HepG2 (cell line): Measurements from ENCODE around the gene ASB16. TPM values are rescaled to one million over a fixed set of nuclear protein-coding genes. Genes with fewer than 3 reads are reported as not detected.

ENCODE experiments used
- BRCA1 ChIP-seq: sonication (generic); formaldehyde crosslinking; IDR thresholded peaks from 2 replicates; pipeline ENCODE4 v1.4.0; 2020; ENCODE audit warnings: missing genetic modification reagents
- BRF2 ChIP-seq: sonication (generic); formaldehyde crosslinking; IDR thresholded peaks from 2 replicates; pipeline ENCODE4 v1.8.1; 2022; ENCODE audit warnings: mild to moderate bottlenecking, missing genetic modification reagents
- CCAR2 ChIP-seq: fragments of 200-400 bp; formaldehyde crosslinking; optimal IDR thresholded peaks from 2 replicates; pipeline ENCODE3; 2018; ENCODE audit warnings: low read depth, mild to moderate bottlenecking, low read length, moderate library complexity
- FOSL1 ChIP-seq: sonication (generic); formaldehyde crosslinking; IDR thresholded peaks from 2 replicates; pipeline ENCODE4 v1.9.0; 2021; ENCODE audit warnings: missing genetic modification reagents, borderline replicate concordance
- HDAC1 ChIP-seq: sonication (generic); formaldehyde crosslinking; IDR thresholded peaks from 2 replicates; pipeline ENCODE4 v1.5.1; 2020; ENCODE audit warnings: mild to moderate bottlenecking, missing genetic modification reagents
- HIVEP1 ChIP-seq: sonication (generic); formaldehyde crosslinking; IDR thresholded peaks from 2 replicates; pipeline ENCODE4 v1.4.0; 2020; ENCODE audit warnings: mild to moderate bottlenecking, missing genetic modification reagents
- JUNB ChIP-seq: sonication (generic); formaldehyde crosslinking; IDR thresholded peaks from 2 replicates; pipeline ENCODE4 v1.8.0; 2022; ENCODE audit warnings: missing genetic modification reagents, mild to moderate bottlenecking, borderline replicate concordance
- KMT2B ChIP-seq: IDR thresholded peaks from 2 replicates; pipeline ENCODE4 v1.6.1; 2016; ENCODE audit warnings: missing genetic modification reagents, missing compliant biosample characterization
- MEIS2 ChIP-seq: sonication (generic); formaldehyde crosslinking; IDR thresholded peaks from 2 replicates; pipeline ENCODE4 v1.9.0; 2021; ENCODE audit warnings: mild to moderate bottlenecking, missing genetic modification reagents
- NFKB2 ChIP-seq: sonication (generic); formaldehyde crosslinking; IDR thresholded peaks from 2 replicates; pipeline ENCODE4 v1.4.0; 2020; ENCODE audit warnings: missing genetic modification reagents, borderline replicate concordance
- NR2F6 ChIP-seq, 2 experiments: IDR thresholded peaks; 2 replicates each; pipeline ENCODE4 v1.6.1; 2016; ENCODE audit warnings: antibody characterized with exemption in 1 of 2, mild to moderate bottlenecking in 1 of 2
- PREB ChIP-seq: sonication (generic); formaldehyde crosslinking; IDR thresholded peaks from 2 replicates; pipeline ENCODE4 v1.4.0; 2020; ENCODE audit warnings: missing genetic modification reagents
- SMAD9 ChIP-seq: sonication (generic); formaldehyde crosslinking; IDR thresholded peaks from 2 replicates; pipeline ENCODE4 v1.5.1; 2020; ENCODE audit warnings: mild to moderate bottlenecking, missing genetic modification reagents
- TARDBP ChIP-seq: sonication (generic); formaldehyde crosslinking; IDR thresholded peaks from 2 replicates; pipeline ENCODE4 v1.8.0; 2022; ENCODE audit warnings: mild to moderate bottlenecking, missing genetic modification reagents
- ZMYM3 ChIP-seq: sonication (generic); formaldehyde crosslinking; IDR thresholded peaks from 2 replicates; pipeline ENCODE4 v1.5.1; 2020; ENCODE audit warnings: mild to moderate bottlenecking, missing genetic modification reagents
- ZNF224 ChIP-seq: sonication (generic); formaldehyde crosslinking; IDR thresholded peaks from 2 replicates; pipeline ENCODE4 v1.5.0; 2020; ENCODE audit warnings: mild to moderate bottlenecking, missing genetic modification reagents
- ZNF274 ChIP-seq: sonication (generic); formaldehyde crosslinking; IDR thresholded peaks from 2 replicates; pipeline ENCODE4 v1.5.1; 2020; ENCODE audit warnings: mild to moderate bottlenecking, missing genetic modification reagents
- ZNF354B ChIP-seq: sonication (generic); formaldehyde crosslinking; IDR thresholded peaks from 2 replicates; pipeline ENCODE4 v1.8.0; 2022; ENCODE audit warnings: mild to moderate bottlenecking, missing genetic modification reagents
- ZNF44 ChIP-seq: sonication (generic); formaldehyde crosslinking; IDR thresholded peaks from 2 replicates; pipeline ENCODE4 v1.5.1; 2020; ENCODE audit warnings: mild to moderate bottlenecking, missing genetic modification reagents
- ZNF451 ChIP-seq: sonication (generic); formaldehyde crosslinking; IDR thresholded peaks from 2 replicates; pipeline ENCODE4 v1.5.0; 2020; ENCODE audit warnings: mild to moderate bottlenecking, missing genetic modification reagents
- ZNF552 ChIP-seq: sonication (generic); formaldehyde crosslinking; IDR thresholded peaks from 2 replicates; pipeline ENCODE4 v1.9.0; 2022; ENCODE audit warnings: missing genetic modification reagents, mild to moderate bottlenecking, borderline replicate concordance
- ZNF652 ChIP-seq: IDR thresholded peaks from 2 replicates; pipeline ENCODE4 v1.6.1; 2016; ENCODE audit warnings: low read depth, borderline replicate concordance
- ZNF747 ChIP-seq: sonication (generic); formaldehyde crosslinking; IDR thresholded peaks from 2 replicates; pipeline ENCODE4 v1.8.1; 2023; ENCODE audit warnings: missing genetic modification reagents, mild to moderate bottlenecking, borderline replicate concordance
- polyA plus RNA-seq, 8 experiments: library from polyadenylated mRNA; depleted of rRNA in 3 of 8; stranded (reverse) in 7 of 8; unstranded in 1 of 8; fragments of >200 nt; fragmentation: Illumina TruSeq in 4 of 8; extraction: Trizol in 4 of 8; gene quantifications; 2 replicates each; pipeline versions ENCODE4 v1.2.1 to v1.2.3, GENCODE V29; 2011 to 2016; ENCODE audit warnings: low read depth in 4 of 8, missing spikeins in 1 of 8, mixed read lengths in 1 of 8; ENCODE audit not compliant: insufficient read depth in 1 of 8
- total RNA-seq, 5 experiments: library from RNA; depleted of rRNA; stranded (reverse); fragments of >200 nt; fragmentation: Illumina TruSeq; extraction: Trizol; gene quantifications; 2 replicates each; pipeline ENCODE4 v1.2.3, GENCODE V29; 2016; ENCODE audit warnings: low read depth in 1 of 5
- TF ChIP-seq, protein P1 (sequence below): sonication (generic); formaldehyde crosslinking; conservative IDR thresholded peaks from 2 replicates; pipeline ENCODE4 v1.8.0; 2022; ENCODE audit warnings: missing genetic modification reagents
- TF ChIP-seq, protein P2 (sequence below), 2 experiments: sonication (generic) in 1 of 2; formaldehyde crosslinking in 1 of 2; IDR thresholded peaks; 2 replicates each; pipeline versions ENCODE4 v1.4.0 to v1.6.1; 2018 to 2020; ENCODE audit warnings: missing genetic modification reagents in 2 of 2, borderline replicate concordance in 1 of 2, low read depth in 1 of 2, mild to moderate bottlenecking in 1 of 2, missing biosample characterization in 1 of 2

Gene ASB16
- total and polyA plus RNA-seq, 2 of the 13 experiments (the other 11 are each of a cell fraction or from before 2014, with no cell fraction given), result 0.07 TPM; not detected in 1

DNA sequence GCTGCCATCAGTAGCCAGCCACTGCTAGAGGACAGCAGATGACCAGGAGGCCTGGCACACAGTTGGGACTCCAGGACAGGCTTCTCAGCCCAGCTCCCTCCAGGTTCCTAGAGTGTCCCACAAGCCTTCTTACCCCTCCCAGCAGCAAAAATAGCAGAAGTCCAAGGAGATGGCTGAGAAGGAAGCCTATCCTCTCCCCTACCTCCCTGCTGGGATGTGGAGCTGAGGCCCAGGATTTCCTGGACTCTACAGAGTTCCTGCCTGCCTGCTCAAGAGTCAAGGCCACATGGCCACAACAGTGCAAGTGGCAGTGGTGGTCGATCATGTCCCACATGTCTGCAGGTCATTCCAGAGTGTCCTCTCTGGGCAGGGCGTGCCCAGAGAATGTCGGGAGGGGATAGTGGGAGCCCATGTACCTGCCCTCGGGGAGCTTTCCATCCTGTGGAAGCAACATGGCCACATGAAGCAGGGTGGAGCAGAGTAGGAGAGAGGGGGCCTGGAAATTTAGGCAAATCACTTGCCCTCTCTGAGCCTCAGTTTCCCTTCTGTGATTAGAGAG, 36.5 kb upstream of the ASB16 start (continued):
- no peak for TF ChIP-seq ZNF354B (CRISPR knock-in tag)
- peak; percentile 98 for TF ChIP-seq ZMYM3 (CRISPR knock-in tag)
- TF ChIP-seq SMAD9 (CRISPR knock-in tag), result no peak
- no peak for TF ChIP-seq ZNF552 (CRISPR knock-in tag)
- peak; percentile 95 for TF ChIP-seq HDAC1 (CRISPR knock-in tag)
- 0 out of 2 replicates have a peak, but pooled peaks have one; percentile 81 for TF ChIP-seq ZNF44 (CRISPR knock-in tag)
- TF ChIP-seq, protein P1, sequence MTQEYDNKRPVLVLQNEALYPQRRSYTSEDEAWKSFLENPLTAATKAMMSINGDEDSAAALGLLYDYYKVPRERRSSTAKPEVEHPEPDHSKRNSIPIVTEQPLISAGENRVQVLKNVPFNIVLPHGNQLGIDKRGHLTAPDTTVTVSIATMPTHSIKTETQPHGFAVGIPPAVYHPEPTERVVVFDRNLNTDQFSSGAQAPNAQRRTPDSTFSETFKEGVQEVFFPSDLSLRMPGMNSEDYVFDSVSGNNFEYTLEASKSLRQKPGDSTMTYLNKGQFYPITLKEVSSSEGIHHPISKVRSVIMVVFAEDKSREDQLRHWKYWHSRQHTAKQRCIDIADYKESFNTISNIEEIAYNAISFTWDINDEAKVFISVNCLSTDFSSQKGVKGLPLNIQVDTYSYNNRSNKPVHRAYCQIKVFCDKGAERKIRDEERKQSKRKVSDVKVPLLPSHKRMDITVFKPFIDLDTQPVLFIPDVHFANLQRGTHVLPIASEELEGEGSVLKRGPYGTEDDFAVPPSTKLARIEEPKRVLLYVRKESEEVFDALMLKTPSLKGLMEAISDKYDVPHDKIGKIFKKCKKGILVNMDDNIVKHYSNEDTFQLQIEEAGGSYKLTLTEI (CRISPR knock-in tag), result no peak
- TF ChIP-seq, protein P2, sequence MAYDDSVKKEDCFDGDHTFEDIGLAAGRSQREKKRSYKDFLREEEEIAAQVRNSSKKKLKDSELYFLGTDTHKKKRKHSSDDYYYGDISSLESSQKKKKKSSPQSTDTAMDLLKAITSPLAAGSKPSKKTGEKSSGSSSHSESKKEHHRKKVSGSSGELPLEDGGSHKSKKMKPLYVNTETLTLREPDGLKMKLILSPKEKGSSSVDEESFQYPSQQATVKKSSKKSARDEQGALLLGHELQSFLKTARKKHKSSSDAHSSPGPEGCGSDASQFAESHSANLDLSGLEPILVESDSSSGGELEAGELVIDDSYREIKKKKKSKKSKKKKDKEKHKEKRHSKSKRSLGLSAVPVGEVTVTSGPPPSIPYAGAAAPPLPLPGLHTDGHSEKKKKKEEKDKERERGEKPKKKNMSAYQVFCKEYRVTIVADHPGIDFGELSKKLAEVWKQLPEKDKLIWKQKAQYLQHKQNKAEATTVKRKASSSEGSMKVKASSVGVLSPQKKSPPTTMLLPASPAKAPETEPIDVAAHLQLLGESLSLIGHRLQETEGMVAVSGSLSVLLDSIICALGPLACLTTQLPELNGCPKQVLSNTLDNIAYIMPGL (CRISPR knock-in tag; IDR thresholded peaks at IDR 0.05; ENCODE audit: borderline replicate concordance in 1 of 2, low read depth in 1 of 2), result peak in 1 of 2 experiments; percentile 66; a peak in 2 of 4 replicates
- TF ChIP-seq PREB (CRISPR knock-in tag), result no peak
- no peak for TF ChIP-seq FOSL1 (CRISPR knock-in tag)
- TF ChIP-seq HIVEP1 (CRISPR knock-in tag), result peak; percentile 47; the same call in 1 of the 2 replicates
- TF ChIP-seq BRF2 (CRISPR knock-in tag), result no peak
- no peak for TF ChIP-seq KMT2B
- peak; percentile 90 for TF ChIP-seq TARDBP (CRISPR knock-in tag)
- TF ChIP-seq CCAR2, result no peak
- no peak for TF ChIP-seq NFKB2 (CRISPR knock-in tag)
- TF ChIP-seq MEIS2 (CRISPR knock-in tag), result no peak
- TF ChIP-seq ZNF652 (CRISPR knock-in tag), result peak; percentile 48; the same call in 1 of the 2 replicates
- peak; percentile 24; the same call in 1 of the 2 replicates for TF ChIP-seq NR2F6 (IDR thresholded peaks at IDR 0.05)
- peak; percentile 86 for TF ChIP-seq NR2F6 (CRISPR knock-in tag; IDR thresholded peaks at IDR 0.05)
- peak; percentile 61; the same call in 1 of the 2 replicates for TF ChIP-seq ZNF451
- no peak for TF ChIP-seq BRCA1 (CRISPR knock-in tag)
- TF ChIP-seq ZNF224, result no peak; the same call in 1 of the 2 replicates
- no peak for TF ChIP-seq JUNB (CRISPR knock-in tag)
- no peak for TF ChIP-seq ZNF747
- TF ChIP-seq ZNF274 (CRISPR knock-in tag), result peak; percentile 47; the same call in 1 of the 2 replicates
